K562 (cell line): ENCODE results near the gene PACS2.

Experiments
- MTA1 ChIP-seq: fragments of 450-650 bp; IDR thresholded peaks from 2 replicates; pipeline ENCODE4 v1.6.1; 2017; ENCODE audit warnings: borderline replicate concordance
- ZBTB1 ChIP-seq: sonication (generic); formaldehyde crosslinking; IDR thresholded peaks from 2 replicates; pipeline ENCODE4 v1.8.1; 2023; ENCODE audit warnings: missing genetic modification reagents, low read depth, mild to moderate bottlenecking, borderline replicate concordance
- TF ChIP-seq, protein P1 (sequence below): fragments of 250-450 bp; sonication (Bioruptor Pico); IDR thresholded peaks from 2 replicates; pipeline ENCODE4 v1.4.0; 2020; ENCODE audit warnings: mild to moderate bottlenecking, moderate library complexity, borderline replicate concordance
- TF ChIP-seq, protein P2 (sequence below): fragments of 450-650 bp; formaldehyde crosslinking; IDR thresholded peaks from 2 replicates; pipeline ENCODE4 v1.4.0; 2022; ENCODE audit warnings: mild to moderate bottlenecking, moderate library complexity

DNA sequence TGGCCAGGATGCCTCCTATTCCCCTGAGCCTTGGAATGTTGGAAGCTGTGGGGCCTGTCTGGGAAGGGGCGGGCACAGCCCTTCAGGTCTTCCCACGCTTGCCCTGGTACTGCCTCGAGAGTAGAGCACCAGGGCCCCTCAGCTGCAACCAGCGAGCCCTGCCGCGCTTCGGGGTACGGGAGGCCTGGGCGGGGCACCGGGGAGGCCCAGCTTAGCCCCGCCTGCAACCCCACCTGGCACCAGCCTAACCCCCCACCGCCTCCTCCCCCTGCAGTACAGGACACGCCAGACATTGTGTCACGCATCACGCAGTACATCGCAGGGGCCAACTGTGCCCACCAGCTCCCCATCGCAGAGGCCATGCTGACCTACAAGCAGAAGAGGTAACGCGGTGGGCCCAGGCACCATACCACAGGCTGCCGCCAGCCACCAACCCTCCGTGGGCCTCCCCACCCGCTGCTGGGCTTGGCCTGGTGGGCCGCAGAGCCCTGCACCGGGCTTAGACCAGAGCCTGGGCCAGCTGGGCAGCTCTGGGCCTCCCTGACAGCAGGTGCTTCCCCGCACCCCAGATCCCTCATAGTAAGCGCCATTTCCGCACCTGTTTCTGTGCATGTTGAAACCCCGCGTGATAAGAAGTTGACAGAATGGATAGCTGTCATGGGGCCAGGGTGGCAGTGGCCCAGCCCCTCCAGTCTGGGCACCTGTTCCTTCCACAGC lies 70.2 kb downstream of the PACS2 start:
- TF ChIP-seq, protein P1, sequence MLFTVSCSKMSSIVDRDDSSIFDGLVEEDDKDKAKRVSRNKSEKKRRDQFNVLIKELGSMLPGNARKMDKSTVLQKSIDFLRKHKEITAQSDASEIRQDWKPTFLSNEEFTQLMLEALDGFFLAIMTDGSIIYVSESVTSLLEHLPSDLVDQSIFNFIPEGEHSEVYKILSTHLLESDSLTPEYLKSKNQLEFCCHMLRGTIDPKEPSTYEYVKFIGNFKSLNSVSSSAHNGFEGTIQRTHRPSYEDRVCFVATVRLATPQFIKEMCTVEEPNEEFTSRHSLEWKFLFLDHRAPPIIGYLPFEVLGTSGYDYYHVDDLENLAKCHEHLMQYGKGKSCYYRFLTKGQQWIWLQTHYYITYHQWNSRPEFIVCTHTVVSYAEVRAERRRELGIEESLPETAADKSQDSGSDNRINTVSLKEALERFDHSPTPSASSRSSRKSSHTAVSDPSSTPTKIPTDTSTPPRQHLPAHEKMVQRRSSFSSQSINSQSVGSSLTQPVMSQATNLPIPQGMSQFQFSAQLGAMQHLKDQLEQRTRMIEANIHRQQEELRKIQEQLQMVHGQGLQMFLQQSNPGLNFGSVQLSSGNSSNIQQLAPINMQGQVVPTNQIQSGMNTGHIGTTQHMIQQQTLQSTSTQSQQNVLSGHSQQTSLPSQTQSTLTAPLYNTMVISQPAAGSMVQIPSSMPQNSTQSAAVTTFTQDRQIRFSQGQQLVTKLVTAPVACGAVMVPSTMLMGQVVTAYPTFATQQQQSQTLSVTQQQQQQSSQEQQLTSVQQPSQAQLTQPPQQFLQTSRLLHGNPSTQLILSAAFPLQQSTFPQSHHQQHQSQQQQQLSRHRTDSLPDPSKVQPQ (CRISPR knock-in tag): no peak
- TF ChIP-seq MTA1 (no peak), ZBTB1 (CRISPR knock-in tag) (no peak)
- TF ChIP-seq, protein P2, sequence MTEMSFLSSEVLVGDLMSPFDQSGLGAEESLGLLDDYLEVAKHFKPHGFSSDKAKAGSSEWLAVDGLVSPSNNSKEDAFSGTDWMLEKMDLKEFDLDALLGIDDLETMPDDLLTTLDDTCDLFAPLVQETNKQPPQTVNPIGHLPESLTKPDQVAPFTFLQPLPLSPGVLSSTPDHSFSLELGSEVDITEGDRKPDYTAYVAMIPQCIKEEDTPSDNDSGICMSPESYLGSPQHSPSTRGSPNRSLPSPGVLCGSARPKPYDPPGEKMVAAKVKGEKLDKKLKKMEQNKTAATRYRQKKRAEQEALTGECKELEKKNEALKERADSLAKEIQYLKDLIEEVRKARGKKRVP (CRISPR knock-in tag): no peak
